ENCODE measurements around the gene SELENOM. TPM values are rescaled to one million over a fixed set of nuclear protein-coding genes. Genes with fewer than 3 reads are reported as not detected.

SELENOM gene
- total and polyA plus RNA-seq, 2 donors (not counting 1 experiment from before 2014, with no cell fraction given) = 130 to 132 TPM

- Histone ChIP-seq H3K9ac (ENCODE audit: insufficient read depth, low read length) (no peak overlapping the region), H3K79me2 (ENCODE audit: control insufficient read depth, insufficient read depth, low read length) (no peaks in the 10 kb centered on the region), H3K27me3 (ENCODE audit: control insufficient read depth, insufficient read depth, low read length) (no peaks in the 10 kb centered on the region), H2AFZ (ENCODE audit: low read length) (no peak overlapping the region), H3K4me2 (ENCODE audit: extremely low read depth, insufficient read depth, low read length) (no peak overlapping the region), H3K36me3 (ENCODE audit: control insufficient read depth, insufficient read depth, low read length) (no peaks in the 10 kb centered on the region), H3K4me1 (ENCODE audit: control insufficient read depth, extremely low read depth, insufficient read depth, low read length) (peaks cover 3% of the 10 kb centered on the region), H4K20me1 (ENCODE audit: control insufficient read depth, extremely low read depth, insufficient read depth, low read length) (no peaks in the 10 kb centered on the region), H3K4me3 (replicated peaks in 1 of 4; ENCODE audit: control extremely low read depth in 1 of 4, insufficient read depth in 1 of 4, low read depth in 3 of 4, low read length in 4 of 4) (no peak overlapping the region), H3K9me3 (ENCODE audit: control insufficient read depth, insufficient read depth, low read depth, low read length) (no peaks in the 10 kb centered on the region), H3K27ac (ENCODE audit: insufficient read depth, low read length) (no peak overlapping the region)
- TF ChIP-seq CTCF (conservative IDR thresholded peaks at IDR 0.05 in 1 of 2, IDR thresholded peaks at IDR 0.05 in 1 of 2; ENCODE audit: low read depth in 1 of 2, low read length in 2 of 2) (no peak), EZH2 (IDR thresholded peaks at IDR 0.05; ENCODE audit: low read length, missing control alignments) (no peak)
- DNase-seq (ENCODE audit: low read depth in 2 of 2) = no peak
Measured at GRCh38 chr22:31120642-31121041, 13.3 kb upstream of the SELENOM start.

GRCh38 chr22:31120230-31120629 is 12.9 kb upstream of the SELENOM start:
- H3K27ac ChIP-seq (ENCODE audit: insufficient read depth, low read length) = no peak overlapping the region
- no peaks in the 10 kb centered on the region for H3K36me3 ChIP-seq (ENCODE audit: control insufficient read depth, insufficient read depth, low read length)
- peaks cover 3% of the 10 kb centered on the region for H3K4me1 ChIP-seq (ENCODE audit: control insufficient read depth, extremely low read depth, insufficient read depth, low read length)
- no peak overlapping the region for H3K4me3 ChIP-seq (replicated peaks in 1 of 4; ENCODE audit: control extremely low read depth in 1 of 4, insufficient read depth in 1 of 4, low read depth in 3 of 4, low read length in 4 of 4)
- no peak for DNase-seq (ENCODE audit: low read depth in 2 of 2)
- H3K9ac ChIP-seq (ENCODE audit: insufficient read depth, low read length) = no peak overlapping the region
- no peak for TF ChIP-seq EZH2 (IDR thresholded peaks at IDR 0.05; ENCODE audit: low read length, missing control alignments)
- no peak for TF ChIP-seq CTCF (conservative IDR thresholded peaks at IDR 0.05 in 1 of 2, IDR thresholded peaks at IDR 0.05 in 1 of 2; ENCODE audit: low read depth in 1 of 2, low read length in 2 of 2)
- no peaks in the 10 kb centered on the region for H3K27me3 ChIP-seq (ENCODE audit: control insufficient read depth, insufficient read depth, low read length)
- no peaks in the 10 kb centered on the region for H3K79me2 ChIP-seq (ENCODE audit: control insufficient read depth, insufficient read depth, low read length)
- no peak overlapping the region for H3K4me2 ChIP-seq (ENCODE audit: extremely low read depth, insufficient read depth, low read length)
- no peak overlapping the region for H2AFZ ChIP-seq (ENCODE audit: low read length)
- no peaks in the 10 kb centered on the region for H4K20me1 ChIP-seq (ENCODE audit: control insufficient read depth, extremely low read depth, insufficient read depth, low read length)
- H3K9me3 ChIP-seq (ENCODE audit: control insufficient read depth, insufficient read depth, low read depth, low read length) = no peaks in the 10 kb centered on the region

GRCh38 chr22:31119026-31119717 is 11.8 kb upstream of the SELENOM start:
- Histone ChIP-seq H3K9ac (ENCODE audit: insufficient read depth, low read length) (no peak overlapping the region), H3K79me2 (ENCODE audit: control insufficient read depth, insufficient read depth, low read length) (no peaks in the 10 kb centered on the region), H3K4me3 (replicated peaks in 1 of 4; ENCODE audit: control extremely low read depth in 1 of 4, insufficient read depth in 1 of 4, low read depth in 3 of 4, low read length in 4 of 4) (no peak overlapping the region), H3K27me3 (ENCODE audit: control insufficient read depth, insufficient read depth, low read length) (no peaks in the 10 kb centered on the region), H3K27ac (ENCODE audit: insufficient read depth, low read length) (no peak overlapping the region), H3K4me2 (ENCODE audit: extremely low read depth, insufficient read depth, low read length) (no peak overlapping the region), H3K36me3 (ENCODE audit: control insufficient read depth, insufficient read depth, low read length) (no peaks in the 10 kb centered on the region), H2AFZ (ENCODE audit: low read length) (no peak overlapping the region), H3K9me3 (ENCODE audit: control insufficient read depth, insufficient read depth, low read depth, low read length) (no peaks in the 10 kb centered on the region), H4K20me1 (ENCODE audit: control insufficient read depth, extremely low read depth, insufficient read depth, low read length) (no peaks in the 10 kb centered on the region), H3K4me1 (ENCODE audit: control insufficient read depth, extremely low read depth, insufficient read depth, low read length) (peaks cover 3% of the 10 kb centered on the region)
- DNase-seq (ENCODE audit: low read depth in 2 of 2) = no peak
- no peak for TF ChIP-seq CTCF (conservative IDR thresholded peaks at IDR 0.05 in 1 of 2, IDR thresholded peaks at IDR 0.05 in 1 of 2; ENCODE audit: low read depth in 1 of 2, low read length in 2 of 2)
- no peak for TF ChIP-seq EZH2 (IDR thresholded peaks at IDR 0.05; ENCODE audit: low read length, missing control alignments)
